K562 (cell line): ENCODE data around the gene PRMT5. TPM values are rescaled to one million over a fixed set of nuclear protein-coding genes. Genes with fewer than 3 reads are reported as not detected.

Experiments used
- ATAC-seq: fragments of 200-7000 bp; cut with Tn5 transposase; 3 replicates; pipeline ENCODE4 v1.9.1; 2020; ENCODE audit warnings: moderate library complexity
- BruUV-seq: library from RNA; stranded (reverse); fragments of 400-500 nt; replicated peaks from 2 replicates; lab custom pipeline; 2021; lab: Mats Ljungman, UMichigan
- CTCF ChIA-PET: fragments of 300-600 bp; formaldehyde crosslinking; extraction: SDS; loops from one replicate; lab custom pipeline; 2021; ENCODE audit warnings: low intra/inter-chr PET ratio; lab: Yijun Ruan, JAX
- POLR2A ChIA-PET: fragments of 300-600, 350-650 bp; sonication (Branson Sonifier 250); formaldehyde crosslinking; extraction: SDS; loops from one replicate; lab custom pipeline; 2021; ENCODE audit warnings: antibody characterized with exemption, inconsistent platforms; lab: Yijun Ruan, JAX
- DNase-seq, 4 experiments: peaks; one replicate each; pipeline versions ENCODE4 v3.0.0 to v3.0.0-alpha.2; 2011 to 2018; ENCODE audit warnings: low spot score in 3 of 4, mixed read lengths in 3 of 4; ENCODE audit errors: extremely low read depth in 1 of 4
- FAIRE-seq: peaks from 2 replicates; lab custom pipeline; 2011; peaks lifted over from hg19 to GRCh38; lab: Jason Lieb, UNC
- H2AFZ ChIP-seq: 2 replicates; pipeline ENCODE4 v1.6.0; 2011; ENCODE audit warnings: low read depth, low read length, control low read depth, inconsistent platforms
- H3K27ac ChIP-seq: fragments of 200-600 bp; 3 replicates; pipeline ENCODE4 v1.8.0; 2011; ENCODE audit warnings: low read depth, mild to moderate bottlenecking, control low read depth, inconsistent platforms, low read length, moderate library complexity, mixed read lengths; ENCODE audit errors: extremely low read depth
- H3K27me3 ChIP-seq, 2 experiments: fragments of 300-600 bp in 1 of 2; 2 replicates in 1 of 2; 3 replicates in 1 of 2; pipeline versions ENCODE4 v1.6.0 to v1.8.0; 2011; ENCODE audit warnings: inconsistent platforms in 2 of 2, low read length in 2 of 2, mild to moderate bottlenecking in 1 of 2, mixed read lengths in 1 of 2, moderate library complexity in 1 of 2; ENCODE audit not compliant: control insufficient read depth in 2 of 2, insufficient read depth in 2 of 2
- H3K36me3 ChIP-seq: fragments of 300-600 bp; 3 replicates; pipeline ENCODE4 v1.8.0; 2011; ENCODE audit warnings: mild to moderate bottlenecking, low read length, inconsistent platforms; ENCODE audit not compliant: control insufficient read depth, insufficient read depth
- H3K4me1 ChIP-seq, 2 experiments: fragments of 200-600 bp in 1 of 2; replicated peaks in 1 of 2; 2 replicates in 1 of 2; 3 replicates in 1 of 2; pipeline versions ENCODE4 v1.5.1 to v1.8.0; 2011; ENCODE audit warnings: inconsistent platforms in 2 of 2, low read length in 2 of 2, mild to moderate bottlenecking in 1 of 2, mixed read lengths in 1 of 2, moderate library complexity in 1 of 2; ENCODE audit not compliant: control insufficient read depth in 2 of 2, insufficient read depth in 2 of 2
- H3K4me2 ChIP-seq: 2 replicates; pipeline ENCODE4 v1.6.1; 2011; ENCODE audit warnings: low read length, control low read depth, inconsistent platforms, mixed read lengths; ENCODE audit not compliant: insufficient read depth
- H3K4me3 ChIP-seq: fragments of 200-600 bp; sonication (generic), shearing (Covaris generic); 2 replicates; pipeline ENCODE4 v1.5.1; 2016; ENCODE audit warnings: control low read depth, inconsistent platforms
- H3K79me2 ChIP-seq: fragments of 200-600 bp; 3 replicates; pipeline ENCODE4 v1.8.0; 2011; ENCODE audit warnings: low read length, inconsistent platforms; ENCODE audit not compliant: control insufficient read depth, insufficient read depth
- H3K9ac ChIP-seq, 2 experiments: 2 replicates each; pipeline versions ENCODE4 v1.6.0 to v1.6.1; 2011; ENCODE audit warnings: low read depth in 2 of 2, low read length in 2 of 2, control low read depth in 1 of 2, inconsistent platforms in 1 of 2, mild to moderate bottlenecking in 1 of 2, mixed read lengths in 1 of 2; ENCODE audit not compliant: insufficient read depth in 1 of 2
- H3K9me1 ChIP-seq: one replicate; pipeline ENCODE4 v1.6.0; 2011; ENCODE audit warnings: inconsistent platforms, mild to moderate bottlenecking, low read length, moderate library complexity; ENCODE audit not compliant: control insufficient read depth, insufficient read depth
- H3K9me3 ChIP-seq: replicated peaks from 2 replicates; pipeline ENCODE4 v1.5.1; 2011; ENCODE audit warnings: low read depth, low read length, inconsistent platforms; ENCODE audit not compliant: control insufficient read depth, insufficient read depth
- H4K20me1 ChIP-seq: replicated peaks from 2 replicates; pipeline ENCODE4 v1.6.1; 2011; ENCODE audit warnings: low read length, inconsistent platforms, mixed read lengths; ENCODE audit not compliant: control insufficient read depth, insufficient read depth
- DMBX1 ChIP-seq: fragments of 250-450 bp; sonication (Bioruptor Pico); IDR thresholded peaks from 2 replicates; pipeline ENCODE4 v1.8.0; 2022; ENCODE audit warnings: inconsistent platforms, mild to moderate bottlenecking, moderate library complexity, borderline replicate concordance
- SIN3A ChIP-seq, 2 experiments: fragments of 150-350 bp in 1 of 2; IDR thresholded peaks; 2 replicates each; pipeline ENCODE4 v1.6.1; 2011 to 2016; ENCODE audit warnings: borderline replicate concordance in 2 of 2, low read depth in 2 of 2, low read length in 2 of 2, mild to moderate bottlenecking in 2 of 2, moderate library complexity in 2 of 2; ENCODE audit not compliant: control insufficient read depth in 1 of 2
- WGBS: fragments of 100-300 bp; shearing (Covaris generic); methylation state at CpG from one replicate; pipeline ENCODE4 v1.1.6; 2016; ENCODE audit warnings: low coverage, mixed read lengths; ENCODE audit not compliant: insufficient coverage; ENCODE audit errors: missing lambda C conversion rate; 5-methylcytosine and 5-hydroxymethylcytosine counted together
- in situ Hi-C: fragments of 300-500 bp; cut with MboI; formaldehyde crosslinking; loops from 4 replicates; pipeline ENCODE4 v1.15.0; 2018; ENCODE audit warnings: inconsistent platforms, mixed read lengths
- intact Hi-C: fragments of 100-400 bp; cut with micrococcal nuclease; formaldehyde crosslinking; loops from 2 replicates; pipeline ENCODE4 v1.14.2; 2022
- polyA plus RNA-seq, 8 experiments: library from polyadenylated mRNA; depleted of rRNA in 4 of 8; stranded (reverse) in 5 of 8; unstranded in 3 of 8; fragments of >200 nt; fragmentation: Nextera tagmentation in 2 of 8; fragmentation: Illumina TruSeq in 1 of 8; extraction: Ambion mirVana in 2 of 8; extraction: Trizol in 1 of 8; gene quantifications; 2 replicates each; pipeline versions ENCODE4 v1.2.1 to v1.2.3, GENCODE V29; 2011 to 2014; ENCODE audit warnings: inconsistent platforms in 1 of 8, missing spikeins in 1 of 8
- total RNA-seq, 7 experiments: library from RNA; depleted of rRNA in 6 of 7; stranded (reverse); fragments of >200 nt in 6 of 7; fragmentation: Illumina TruSeq in 2 of 7; extraction: Trizol in 2 of 7; gene quantifications; 2 replicates each; pipeline versions ENCODE4 v1.2.1 to v1.2.3, GENCODE V29; 2011 to 2021; ENCODE audit warnings: low replicate concordance in 1 of 7

Gene PRMT5
- total and polyA plus RNA-seq, 9 of the 15 experiments (the other 6 are each of a cell fraction or from before 2014, with no cell fraction given): 114 to 552 (median 222) TPM

GRCh38 chr14:22962061-22962676, 33.0 kb upstream of the PRMT5 start:
- ATAC-seq: no peak
- no peak for DNase-seq
- intact Hi-C loops: no loop called here
- POLR2A ChIA-PET: interaction anchor here (1.1 to 1.5 kb wide), 3 partner anchors 11 to 21 kb away, joined by 3 to 6 read pairs (median 4); partner anchors contain the start of gene AJUBA
- TF ChIP-seq SIN3A (IDR thresholded peaks at IDR 0.05; ENCODE audit: borderline replicate concordance in 2 of 2, control insufficient read depth in 1 of 2, low read depth in 2 of 2, low read length in 2 of 2) (no peak), DMBX1 (peak; percentile 44; the same call in 1 of the 2 replicates)
- TF ChIP-seq, all 486 proteins: peak for 1
- Histone ChIP-seq H3K79me2 (no peaks in the 10 kb centered on the region; the same call in 2 of the 3 replicates), H2AFZ (no peak overlapping the region), H3K27me3 (no peaks in the 10 kb centered on the region), H3K27ac (no peak overlapping the region), H3K36me3 (no peaks in the 10 kb centered on the region), H3K4me1 (peaks cover 12 to 19% of the 10 kb centered on the region in 2 experiments; a peak in 4 of 5 replicates), H3K4me3 (no peak overlapping the region), H3K4me2 (no peak overlapping the region), H3K9me3 (no peaks in the 10 kb centered on the region), H3K9ac (no peak overlapping the region), H4K20me1 (no peaks in the 10 kb centered on the region), H3K9me1 (no peaks in the 10 kb centered on the region)
- no peak for FAIRE-seq
- in situ Hi-C loops: no loop called here
- BruUV-seq: no TSS peak
- 82% methylated on average over 6 of the region's 6 CpGs for WGBS
- CTCF ChIA-PET: no interaction called here
